Astrocyte (in vitro differentiated cells and primary cell): Measurements from ENCODE around the gene PRSS8. TPM values are rescaled to one million over a fixed set of nuclear protein-coding genes. Genes with fewer than 3 reads are reported as not detected.
A peak's percentile ranks its signal among the peaks of the same experiment; 100 is the strongest.
"Not testable (repeated sequence)": the region's sequence is repeated elsewhere in the genome, so short reads cannot be mapped to it uniquely, and the experiment has no call there.

Experiments used
- DNase-seq: peaks from one replicate; pipeline ENCODE4 v3.0.0-alpha.2; 2010; ENCODE audit warnings: low read depth
- FAIRE-seq: peaks from 2 replicates; lab custom pipeline; 2011; peaks lifted over from hg19 to GRCh38; lab: Jason Lieb, UNC
- H2AFZ ChIP-seq: 2 replicates; pipeline ENCODE4 v1.6.0; 2012; ENCODE audit warnings: low read depth, low read length, inconsistent platforms
- H3K27ac ChIP-seq: 2 replicates; pipeline ENCODE4 v1.5.1; 2011; ENCODE audit warnings: low read depth, low read length, inconsistent platforms
- H3K27me3 ChIP-seq: 2 replicates; pipeline ENCODE4 v1.6.0; 2011; ENCODE audit warnings: low read length, inconsistent platforms; ENCODE audit not compliant: insufficient read depth
- H3K36me3 ChIP-seq: 2 replicates; pipeline ENCODE4 v1.5.1; 2011; ENCODE audit warnings: low read length, inconsistent platforms; ENCODE audit not compliant: insufficient read depth
- H3K4me1 ChIP-seq: 2 replicates; pipeline ENCODE4 v1.5.1; 2011; ENCODE audit warnings: low read length, inconsistent platforms; ENCODE audit not compliant: insufficient read depth
- H3K4me2 ChIP-seq: 2 replicates; pipeline ENCODE4 v1.6.0; 2012; ENCODE audit warnings: low read length, inconsistent platforms
- H3K4me3 ChIP-seq: 2 replicates; pipeline ENCODE4 v1.5.1; 2011; ENCODE audit warnings: low read depth, mild to moderate bottlenecking, low read length, inconsistent platforms; ENCODE audit not compliant: insufficient read depth
- H3K79me2 ChIP-seq: 2 replicates; pipeline ENCODE4 v1.6.0; 2012; ENCODE audit warnings: mild to moderate bottlenecking, low read length, inconsistent platforms; ENCODE audit not compliant: insufficient read depth
- H3K9ac ChIP-seq: 2 replicates; pipeline ENCODE4 v1.6.0; 2012; ENCODE audit warnings: mild to moderate bottlenecking, low read length, inconsistent platforms
- H3K9me3 ChIP-seq: 2 replicates; pipeline ENCODE4 v1.5.1; 2012; ENCODE audit warnings: low read depth, mild to moderate bottlenecking, low read length, inconsistent platforms; ENCODE audit not compliant: insufficient read depth
- H4K20me1 ChIP-seq: 2 replicates; pipeline ENCODE4 v1.6.0; 2012; ENCODE audit warnings: low read length, inconsistent platforms; ENCODE audit not compliant: insufficient read depth
- H3K27ac Mint-ChIP-seq: one replicate; pipeline ENCODE4 v1.8.0; 2021; ENCODE audit warnings: mild to moderate bottlenecking, mixed read lengths; ENCODE audit not compliant: unreplicated experiment
- H3K27me3 Mint-ChIP-seq: one replicate; pipeline ENCODE4 v1.8.0; 2021; ENCODE audit warnings: low read depth, mixed read lengths; ENCODE audit not compliant: unreplicated experiment
- H3K36me3 Mint-ChIP-seq: one replicate; pipeline ENCODE4 v1.8.0; 2021; ENCODE audit warnings: low read depth, mixed read lengths; ENCODE audit not compliant: unreplicated experiment
- H3K4me1 Mint-ChIP-seq: one replicate; pipeline ENCODE4 v1.8.0; 2021; ENCODE audit warnings: low read depth, mixed read lengths; ENCODE audit not compliant: unreplicated experiment
- H3K4me3 Mint-ChIP-seq: one replicate; pipeline ENCODE4 v1.8.0; 2021; ENCODE audit warnings: mild to moderate bottlenecking, moderate library complexity, mixed read lengths; ENCODE audit not compliant: unreplicated experiment
- H3K9me3 Mint-ChIP-seq: one replicate; pipeline ENCODE4 v1.8.0; 2021; ENCODE audit warnings: mild to moderate bottlenecking, mixed read lengths; ENCODE audit not compliant: unreplicated experiment
- CTCF ChIP-seq: IDR thresholded peaks from 2 replicates; pipeline ENCODE4 v1.5.1; 2011; ENCODE audit warnings: low read depth, mild to moderate bottlenecking, inconsistent platforms, low read length, moderate library complexity; ENCODE audit not compliant: insufficient read depth
- EZH2 ChIP-seq: IDR thresholded peaks from 2 replicates; pipeline ENCODE4 v1.6.1; 2012; ENCODE audit warnings: mild to moderate bottlenecking, low read length, inconsistent platforms; ENCODE audit not compliant: insufficient read depth
- total RNA-seq: library from RNA; stranded (reverse); gene quantifications from 2 replicates; pipeline ENCODE4 v1.2.1, GENCODE V29; 2021

The PRSS8 gene
- total RNA-seq, 1 donor from 2014 or later = 9.5 TPM

GRCh38 chr16:31105677-31106213 lies 29.8 kb downstream of the PRSS8 start:
- Histone ChIP-seq H3K9me3 (no peaks in the 10 kb centered on the region), H2AFZ (peak overlapping the region; percentile 86), H3K9ac (no peak overlapping the region), H4K20me1 (no peaks in the 10 kb centered on the region), H3K4me3 (no peak overlapping the region), H3K27ac (no peak overlapping the region), H3K27me3 (no peaks in the 10 kb centered on the region), H3K36me3 (no peaks in the 10 kb centered on the region), H3K79me2 (peaks cover 20% of the 10 kb centered on the region), H3K4me2 (peak overlapping the region; percentile 33), H3K4me1 (peaks cover 9% of the 10 kb centered on the region)
- Mint-ChIP-seq H3K27ac (no peak overlapping the region), H3K4me3 (no peak overlapping the region), H3K4me1 (peaks cover 5% of the 10 kb centered on the region), H3K27me3 (no peaks in the 10 kb centered on the region), H3K36me3 (peaks cover 9% of the 10 kb centered on the region), H3K9me3 (no peaks in the 10 kb centered on the region)
- DNase-seq (no peak), FAIRE-seq (no peak)
- peak; percentile 36 for TF ChIP-seq CTCF
- TF ChIP-seq EZH2 = no peak

- not testable (repeated sequence) for H3K9ac ChIP-seq, H2AFZ ChIP-seq
These were observed 34.5 kb downstream of the PRSS8 start for GRCh38 chr16:31100876-31101641.

GRCh38 chr16:31099860-31100638 lies 35.5 kb downstream of the PRSS8 start:
- FAIRE-seq (no peak), DNase-seq (peak; percentile 44)
- Histone ChIP-seq H3K27ac (no peak overlapping the region), H3K4me1 (peaks cover 5% of the 10 kb centered on the region), H3K27me3 (no peaks in the 10 kb centered on the region), H3K4me2 (peak overlapping the region; percentile 0), H2AFZ (no peak overlapping the region), H4K20me1 (no peaks in the 10 kb centered on the region), H3K36me3 (no peaks in the 10 kb centered on the region), H3K4me3 (no peak overlapping the region), H3K9ac (no peak overlapping the region), H3K79me2 (no peaks in the 10 kb centered on the region), H3K9me3 (no peaks in the 10 kb centered on the region)
- Mint-ChIP-seq H3K27ac (no peak overlapping the region), H3K27me3 (no peaks in the 10 kb centered on the region), H3K4me1 (peaks cover 3% of the 10 kb centered on the region), H3K4me3 (no peak overlapping the region), H3K9me3 (peaks cover 8% of the 10 kb centered on the region), H3K36me3 (no peaks in the 10 kb centered on the region)
- no peak for TF ChIP-seq CTCF
- no peak for TF ChIP-seq EZH2

More at GRCh38 chr16:31100876-31101641, 34.5 kb downstream of the PRSS8 start:
- not testable (repeated sequence) for H3K9me3 Mint-ChIP-seq, H3K27ac ChIP-seq, H3K79me2 ChIP-seq, H3K27me3 ChIP-seq, H3K9me3 ChIP-seq, H3K36me3 Mint-ChIP-seq, H3K27ac Mint-ChIP-seq, H3K36me3 ChIP-seq, H3K4me2 ChIP-seq, H3K4me1 ChIP-seq, FAIRE-seq, H4K20me1 ChIP-seq, DNase-seq, H3K4me3 ChIP-seq, H3K27me3 Mint-ChIP-seq, H3K4me1 Mint-ChIP-seq, H3K4me3 Mint-ChIP-seq
